GM18526 (cell line): Measurements from ENCODE around the gene APOC3.
A peak's percentile ranks its signal among the peaks of the same experiment; 100 is the strongest.

Experiments used
- POLR2A ChIP-seq: IDR thresholded peaks from 3 replicates; pipeline ENCODE4 v1.6.1; 2011; ENCODE audit not compliant: insufficient read length; ENCODE audit errors: extremely low read depth

Gene APOC3

DNA sequence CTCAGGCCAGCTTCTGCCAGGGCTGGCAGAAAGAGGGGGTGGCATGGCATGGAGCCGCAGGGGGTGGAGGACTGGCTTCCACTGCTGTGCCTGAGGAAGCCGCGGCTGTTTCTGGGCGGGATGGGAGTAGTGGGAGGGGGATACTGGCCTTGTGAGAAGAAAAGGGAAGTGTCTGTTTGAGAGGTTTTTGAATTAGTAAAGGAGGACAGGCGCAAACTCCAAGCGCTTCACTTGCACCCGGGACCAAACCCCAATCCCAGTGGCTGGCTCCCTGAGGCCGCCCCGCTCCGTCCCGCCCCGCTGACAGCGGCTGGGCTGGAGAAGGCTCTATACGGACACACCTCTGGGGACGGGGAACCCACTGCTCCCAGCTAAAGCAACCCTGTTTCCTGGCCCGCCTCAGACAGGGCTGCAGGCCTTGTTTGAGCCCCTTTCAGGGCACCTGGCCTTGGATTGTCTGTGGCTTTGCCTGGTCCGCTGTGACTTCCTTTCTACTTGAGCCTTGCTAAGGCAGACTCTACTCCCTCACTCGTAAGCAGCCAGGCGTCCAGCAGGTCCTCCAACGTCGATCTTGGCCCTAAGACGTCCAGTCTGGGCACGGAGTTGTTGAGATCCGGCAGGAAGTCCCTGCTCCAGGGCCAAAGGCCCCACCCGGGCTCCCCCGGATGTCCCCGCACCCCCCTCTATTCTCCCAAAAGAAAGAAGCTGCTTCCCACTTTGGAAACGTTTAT, 5.5 kb downstream of the APOC3 start:
- TF ChIP-seq POLR2A: no peak

DNA sequence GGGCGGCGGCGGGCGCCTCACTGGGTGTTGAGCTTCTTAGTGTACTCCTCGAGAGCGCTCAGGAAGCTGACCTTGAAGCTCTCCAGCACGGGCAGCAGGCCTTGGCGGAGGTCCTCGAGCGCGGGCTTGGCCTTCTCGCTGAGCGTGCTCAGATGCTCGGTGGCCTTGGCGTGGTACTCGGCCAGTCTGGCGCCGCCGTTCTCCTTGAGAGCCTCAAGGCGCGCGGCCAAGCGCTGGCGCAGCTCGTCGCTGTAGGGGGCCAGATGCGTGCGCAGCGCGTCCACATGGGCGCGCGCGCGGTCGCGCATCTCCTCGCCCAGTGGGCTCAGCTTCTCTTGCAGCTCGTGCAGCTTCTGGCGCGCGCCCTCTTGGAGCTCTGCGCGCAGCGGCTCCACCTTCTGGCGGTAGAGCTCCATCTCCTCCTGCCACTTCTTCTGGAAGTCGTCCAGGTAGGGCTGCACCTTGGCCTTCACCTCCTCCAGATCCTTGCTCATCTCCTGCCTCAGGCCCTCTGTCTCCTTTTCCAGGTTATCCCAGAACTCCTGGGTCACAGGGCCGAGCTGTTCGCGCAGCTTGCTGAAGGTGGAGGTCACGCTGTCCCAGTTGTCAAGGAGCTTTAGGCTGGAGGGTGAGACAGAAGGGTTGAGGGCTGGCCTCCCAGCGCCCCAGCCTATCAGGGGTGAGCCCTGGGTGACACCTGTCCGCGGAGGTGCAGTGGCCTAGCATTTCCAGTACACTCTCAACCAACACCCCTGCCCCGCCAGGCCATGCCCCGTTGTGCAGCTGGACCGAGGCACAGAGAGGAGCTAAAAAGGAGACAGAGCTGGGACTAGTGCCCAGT, 6.3 kb downstream of the APOC3 start:
- TF ChIP-seq POLR2A: peak; percentile 22

DNA sequence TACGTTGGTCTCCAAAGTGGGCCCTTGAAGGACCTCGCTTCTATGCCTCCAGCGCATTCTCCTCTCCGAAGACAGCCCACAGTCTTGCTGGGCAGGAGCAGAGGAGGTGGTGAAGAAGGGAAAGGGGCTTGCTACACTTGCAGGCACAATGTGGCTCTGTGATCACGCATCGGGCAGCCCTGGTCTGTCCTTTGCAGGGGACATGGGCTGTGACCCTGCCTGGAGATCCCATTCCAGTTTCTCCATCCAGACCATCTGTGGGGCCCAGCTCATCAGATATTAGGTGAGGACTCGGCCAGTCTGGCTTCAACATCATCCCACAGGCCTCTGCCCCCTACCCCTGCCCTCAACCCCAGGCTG, 6.9 kb downstream of the APOC3 start:
- TF ChIP-seq POLR2A: no peak

DNA sequence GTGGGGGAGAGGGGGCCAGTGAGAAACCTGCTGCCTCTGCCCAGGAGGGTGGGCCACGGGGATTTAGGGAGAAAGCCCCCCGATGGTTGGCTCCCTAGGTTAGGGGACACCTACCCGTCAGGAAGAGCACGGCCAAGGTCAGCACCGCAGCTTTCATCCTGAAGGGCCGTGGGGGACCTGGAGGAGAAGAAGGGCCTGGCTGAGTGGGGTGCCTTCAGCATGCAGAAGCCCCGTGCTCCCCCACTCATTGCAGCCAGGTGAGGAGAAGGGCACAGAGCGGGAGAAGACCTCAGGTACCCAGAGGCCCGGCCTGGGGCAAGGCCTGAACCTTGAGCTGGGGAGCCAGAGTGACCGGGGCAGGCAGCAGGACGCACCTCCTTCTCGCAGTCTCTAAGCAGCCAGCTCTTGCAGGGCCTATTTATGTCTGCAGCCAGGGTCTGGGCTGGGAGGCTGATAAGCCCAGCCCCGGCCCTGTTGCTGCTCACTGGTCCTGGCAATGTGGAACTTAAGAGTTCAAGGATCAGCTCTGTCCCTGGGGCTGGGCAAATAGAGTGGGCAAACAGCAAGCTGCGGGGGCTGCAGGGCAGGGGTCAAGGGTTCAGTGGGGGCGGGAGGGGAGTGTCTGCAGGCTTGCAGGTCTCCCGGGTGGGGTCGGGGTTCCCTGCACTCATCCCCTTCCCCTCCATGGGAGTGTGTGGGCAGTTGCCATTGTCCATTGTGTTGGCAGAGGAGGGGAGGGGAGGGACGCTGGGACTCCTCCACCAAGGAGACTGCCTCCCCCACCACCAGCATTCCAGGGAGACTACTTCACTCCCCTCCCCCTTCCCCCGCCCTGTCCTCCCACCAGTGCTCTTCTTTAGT, 7.8 kb downstream of the APOC3 start, which contains the start of gene APOA1:
TSS of gene APOA1 (minus strand) at position 392 of the 861 bp plus-strand sequence. CDS start at position 157, 235 bp downstream.
- no peak for TF ChIP-seq POLR2A

DNA sequence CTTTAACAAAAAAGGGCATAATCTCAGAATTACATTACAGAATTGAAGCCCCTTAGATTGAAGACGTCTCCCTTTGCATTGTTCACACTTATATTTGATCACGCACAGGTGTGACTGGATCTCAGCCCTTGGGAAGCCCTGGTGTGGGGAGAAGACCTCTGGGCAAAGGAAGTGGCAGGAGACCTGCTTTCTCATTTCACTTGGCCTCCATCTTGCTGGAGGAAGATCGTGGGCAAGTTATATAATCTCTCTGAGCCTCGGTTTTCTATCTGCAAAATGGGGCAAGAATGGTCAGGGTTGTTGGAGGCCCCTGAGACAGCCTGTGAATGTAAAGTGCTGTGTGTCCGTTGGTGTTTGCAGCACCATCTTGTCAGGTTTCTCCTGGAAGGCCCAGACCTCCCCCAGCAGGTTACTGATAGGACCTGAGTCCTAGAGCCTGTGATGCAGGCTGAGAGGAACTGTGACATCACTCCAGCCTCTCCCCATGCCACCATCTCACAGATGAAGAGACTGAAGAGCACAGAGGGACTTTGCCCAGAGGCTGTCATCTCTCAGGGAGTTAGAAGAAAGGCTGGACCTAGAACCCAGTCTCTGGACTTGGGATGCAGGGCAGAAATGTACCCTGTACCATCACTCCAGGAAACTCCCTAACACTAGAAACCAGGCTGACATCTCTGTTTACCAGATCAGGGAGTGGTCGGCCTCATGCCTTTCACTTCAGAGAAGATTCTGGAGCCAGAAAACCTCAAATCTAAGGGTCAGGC, 8.8 kb downstream of the APOC3 start:
- TF ChIP-seq POLR2A: no peak

DNA sequence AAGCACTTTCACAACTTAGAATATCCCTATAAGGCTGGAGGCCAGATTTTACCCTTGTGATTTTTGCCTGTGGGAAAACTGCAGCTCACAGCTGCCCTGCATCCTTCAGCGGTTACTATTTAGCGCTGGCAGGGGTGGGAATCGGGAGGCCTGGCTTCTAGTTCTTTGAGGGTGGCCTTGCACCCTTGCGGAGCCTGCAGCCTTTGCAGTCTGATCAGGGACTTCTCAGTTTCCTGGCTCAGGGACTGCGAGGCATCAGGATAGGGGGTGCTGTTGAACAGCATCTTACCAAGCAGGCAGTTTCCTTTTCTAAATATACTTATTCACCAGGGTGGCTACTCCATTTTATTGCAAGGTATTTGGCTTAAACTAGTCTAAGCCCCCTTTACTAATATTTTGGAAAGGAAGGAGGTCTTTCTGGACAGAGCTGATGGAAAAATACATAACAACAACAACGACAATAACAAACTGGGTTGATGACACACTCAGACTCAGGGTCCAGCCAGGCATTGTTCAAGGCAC, 10.6 kb downstream of the APOC3 start:
- TF ChIP-seq POLR2A: no peak

DNA sequence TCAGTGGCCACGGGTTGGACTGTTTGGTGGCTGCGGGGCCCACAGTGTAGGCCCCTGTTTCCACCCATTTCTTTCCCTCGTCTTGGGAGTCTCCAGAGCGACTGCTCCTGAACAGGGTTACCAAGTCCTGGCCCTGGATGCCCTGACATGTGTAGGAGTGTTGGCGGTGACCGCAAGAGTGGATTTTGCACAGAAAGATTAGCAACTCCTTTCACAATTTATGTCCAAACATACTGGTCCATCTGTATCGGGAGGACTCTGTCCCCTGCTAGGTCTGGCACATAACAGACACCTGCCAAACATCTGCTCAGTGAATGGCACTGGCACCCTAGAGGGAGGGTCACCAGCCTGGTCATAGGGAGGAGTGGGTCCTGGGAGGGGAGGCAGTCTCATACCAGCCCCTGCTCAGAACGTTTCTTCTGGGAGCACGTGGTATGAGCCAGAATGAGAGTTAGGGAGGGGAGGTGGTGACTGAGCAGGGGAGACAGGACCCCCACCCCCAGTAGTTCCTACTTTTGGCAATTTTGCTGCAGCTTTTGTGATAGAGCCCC, 11.1 kb downstream of the APOC3 start:
- TF ChIP-seq POLR2A: no peak

DNA sequence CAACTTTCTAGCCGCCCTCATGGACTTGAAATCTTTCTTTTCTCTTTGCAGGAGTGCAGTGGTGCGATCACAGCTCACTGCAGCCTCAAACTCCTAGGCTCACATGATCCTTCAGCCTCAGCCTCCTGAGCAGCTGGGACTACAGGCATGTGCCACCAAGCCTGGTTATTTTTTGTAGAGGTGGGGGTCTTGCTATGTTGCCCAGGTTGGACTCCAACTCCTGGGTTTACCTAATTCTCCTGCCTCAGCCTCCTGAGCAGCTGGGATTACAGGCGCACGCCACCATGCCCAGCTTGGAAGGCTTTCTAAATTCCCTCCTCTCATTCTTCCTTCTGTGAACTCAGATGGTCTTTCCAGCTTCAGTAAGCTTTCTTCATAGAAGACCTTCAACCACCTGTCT, 12.4 kb downstream of the APOC3 start:
- TF ChIP-seq POLR2A: no peak

DNA sequence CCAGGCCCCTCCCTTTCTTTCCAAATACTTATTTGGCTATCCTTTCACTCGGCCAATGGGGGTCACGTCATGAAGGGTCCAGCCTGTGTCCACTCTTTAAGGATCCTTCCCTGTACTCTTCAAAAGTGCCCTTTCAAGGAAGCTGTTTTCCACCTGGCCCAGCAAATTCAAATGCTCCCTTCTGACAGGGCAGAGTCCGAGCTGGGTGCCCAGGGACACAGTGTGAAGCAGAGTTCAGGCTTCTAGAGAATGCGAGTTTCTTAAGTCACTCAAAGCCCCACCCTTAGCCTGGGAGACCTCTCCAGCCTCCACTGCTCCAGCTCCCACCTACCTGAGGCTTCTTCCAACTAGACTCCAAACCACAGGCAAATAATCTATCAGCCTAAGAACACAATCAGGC, 13.2 kb downstream of the APOC3 start:
- no peak for TF ChIP-seq POLR2A

DNA sequence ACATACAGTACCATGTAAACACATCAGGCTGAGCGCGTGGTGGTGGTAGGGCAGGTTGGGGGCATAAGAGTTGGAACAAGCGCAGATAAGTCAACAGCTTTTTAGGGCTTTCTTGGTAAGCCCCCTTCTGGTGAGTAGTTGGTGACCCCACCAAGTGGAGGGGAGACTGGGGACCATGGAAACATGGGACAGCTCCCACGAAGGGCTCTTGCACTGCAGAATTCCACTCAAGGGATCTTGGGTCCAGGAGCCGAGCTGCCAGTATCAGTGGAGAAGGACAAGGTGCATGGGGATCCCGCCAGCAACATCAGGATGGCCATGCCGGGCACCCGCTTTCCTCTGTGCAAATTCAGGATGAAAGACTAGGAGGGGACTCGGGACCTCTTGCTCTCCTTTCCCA, 14.0 kb downstream of the APOC3 start:
- no peak for TF ChIP-seq POLR2A

DNA sequence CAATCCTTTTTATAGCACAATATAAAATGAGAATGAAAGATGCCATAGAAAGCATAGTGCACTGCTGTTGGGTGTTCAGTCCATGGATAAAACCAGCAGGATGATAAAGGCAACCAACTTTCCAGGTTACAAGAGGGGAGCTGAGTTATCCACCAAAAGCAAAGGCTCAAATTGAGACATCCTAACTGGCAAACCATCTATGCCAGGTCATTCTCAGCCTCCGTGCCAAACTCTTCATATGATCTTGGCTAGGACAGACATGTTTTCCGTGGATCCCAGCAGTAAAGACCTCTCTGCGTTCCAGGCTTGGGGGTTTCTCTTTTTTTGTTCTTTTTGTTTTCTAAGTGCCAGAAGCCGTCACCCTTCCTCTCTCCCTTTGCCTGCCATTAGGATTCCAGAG, 15.0 kb downstream of the APOC3 start:
- TF ChIP-seq POLR2A: no peak

DNA sequence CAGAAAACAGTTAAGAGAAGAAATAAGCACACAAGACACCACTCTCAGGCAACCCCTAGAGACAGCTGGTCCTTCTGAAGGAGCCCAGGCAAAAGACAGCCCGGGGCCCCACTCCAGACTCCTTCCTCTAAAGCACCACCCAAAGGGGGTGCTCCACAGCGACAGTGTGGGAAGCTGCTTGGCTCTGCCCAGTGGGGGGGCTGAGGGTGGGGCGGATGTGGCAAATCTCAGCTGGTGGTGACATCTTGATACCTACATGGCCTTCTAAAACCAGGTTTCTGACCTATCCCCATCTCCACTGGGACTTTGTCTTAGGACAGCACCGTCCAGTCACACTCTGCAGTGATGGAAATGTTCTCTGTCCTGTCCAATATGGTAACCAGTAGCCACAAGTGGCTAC, 17.9 kb downstream of the APOC3 start:
- no peak for TF ChIP-seq POLR2A

DNA sequence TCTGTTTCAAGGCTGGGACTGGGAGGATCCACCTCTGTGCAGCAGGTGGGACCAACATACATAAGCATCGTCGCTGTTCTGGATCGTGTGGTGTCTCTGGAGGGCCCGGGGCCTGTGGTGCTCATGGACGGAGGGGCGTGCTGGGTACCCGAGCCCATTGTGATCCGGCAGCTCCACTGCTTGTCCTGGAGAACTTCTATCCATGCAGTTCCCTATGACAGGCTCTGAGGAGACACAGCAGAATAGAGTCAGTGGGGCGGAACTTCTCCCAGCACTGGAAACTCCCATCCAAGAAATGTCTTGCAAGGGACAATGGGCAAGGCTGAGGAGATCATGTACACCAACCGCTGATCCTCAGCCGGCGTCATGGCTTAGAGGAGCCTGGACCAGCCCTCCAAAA, 19.4 kb downstream of the APOC3 start:
- TF ChIP-seq POLR2A: no peak

DNA sequence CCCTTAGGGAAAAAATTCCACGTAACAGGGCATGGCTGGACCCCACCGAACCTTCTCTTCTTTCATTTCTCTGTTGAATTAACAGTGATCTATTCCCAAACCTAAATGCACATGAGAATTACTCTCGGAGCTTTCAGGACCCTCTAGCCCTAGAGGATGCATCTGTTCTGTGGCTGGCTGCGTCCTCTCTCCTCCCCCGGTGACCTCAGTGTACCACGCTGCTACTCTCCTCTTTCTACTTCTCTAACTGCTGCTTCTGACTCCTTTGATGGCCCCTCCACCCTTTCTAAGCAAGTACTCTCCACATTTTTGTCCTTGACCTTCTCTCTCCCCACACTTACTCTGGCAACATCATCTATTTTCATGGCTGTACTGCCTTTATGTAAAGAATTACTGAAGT, 19.8 kb downstream of the APOC3 start:
- TF ChIP-seq POLR2A: no peak
